DND-41 (cell line): ENCODE data around the gene HMCN2.

Source experiments
- EZH2 ChIP-seq: IDR thresholded peaks from 3 replicates; pipeline ENCODE4 v1.6.1; 2012; ENCODE audit warnings: borderline replicate concordance, low read depth, mild to moderate bottlenecking, moderate library complexity, low read length, inconsistent platforms; ENCODE audit not compliant: severe bottlenecking
- TF ChIP-seq, protein P1 (sequence below): IDR thresholded peaks from 2 replicates; pipeline ENCODE4 v1.5.1; 2012; ENCODE audit warnings: borderline replicate concordance, low read length, moderate library complexity, mild to moderate bottlenecking; ENCODE audit not compliant: poor library complexity, severe bottlenecking; ENCODE audit errors: extremely low read depth

DNA sequence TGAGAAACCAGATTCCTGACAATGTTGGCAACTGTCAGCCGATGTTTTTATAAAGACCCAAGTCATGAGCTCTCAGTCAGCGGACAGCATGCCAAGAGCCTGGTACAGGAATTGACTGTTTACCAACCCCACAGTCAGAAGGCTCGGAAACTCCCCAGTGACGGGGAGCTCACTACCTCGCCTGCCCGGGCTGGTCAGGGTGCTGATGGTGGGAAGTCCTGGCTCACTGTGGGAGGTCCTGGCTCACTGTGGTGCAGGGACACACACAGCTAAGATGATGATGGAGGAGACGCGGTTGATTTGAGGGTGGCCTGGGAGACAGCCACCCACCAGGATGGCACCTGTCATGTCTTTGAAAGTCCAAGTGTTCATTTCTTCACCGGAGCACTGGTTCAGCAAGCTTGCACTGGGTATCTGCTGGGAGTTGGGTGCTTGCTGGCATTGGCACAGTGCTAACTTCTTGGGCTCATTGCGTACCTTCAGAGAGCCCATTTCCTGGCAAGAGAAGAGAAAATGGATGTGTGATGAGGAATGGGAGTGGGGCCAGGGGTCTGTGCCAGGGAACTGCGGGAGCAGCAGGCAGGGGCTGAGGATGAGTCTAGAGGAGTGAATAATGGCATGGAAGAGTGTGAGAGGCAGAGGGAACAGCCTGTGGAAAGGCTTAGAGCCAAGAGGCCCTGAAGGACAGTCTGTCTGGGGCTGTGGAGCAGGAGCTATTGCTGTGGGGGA is 194.5 kb downstream of the HMCN2 start:
- TF ChIP-seq, protein P1, sequence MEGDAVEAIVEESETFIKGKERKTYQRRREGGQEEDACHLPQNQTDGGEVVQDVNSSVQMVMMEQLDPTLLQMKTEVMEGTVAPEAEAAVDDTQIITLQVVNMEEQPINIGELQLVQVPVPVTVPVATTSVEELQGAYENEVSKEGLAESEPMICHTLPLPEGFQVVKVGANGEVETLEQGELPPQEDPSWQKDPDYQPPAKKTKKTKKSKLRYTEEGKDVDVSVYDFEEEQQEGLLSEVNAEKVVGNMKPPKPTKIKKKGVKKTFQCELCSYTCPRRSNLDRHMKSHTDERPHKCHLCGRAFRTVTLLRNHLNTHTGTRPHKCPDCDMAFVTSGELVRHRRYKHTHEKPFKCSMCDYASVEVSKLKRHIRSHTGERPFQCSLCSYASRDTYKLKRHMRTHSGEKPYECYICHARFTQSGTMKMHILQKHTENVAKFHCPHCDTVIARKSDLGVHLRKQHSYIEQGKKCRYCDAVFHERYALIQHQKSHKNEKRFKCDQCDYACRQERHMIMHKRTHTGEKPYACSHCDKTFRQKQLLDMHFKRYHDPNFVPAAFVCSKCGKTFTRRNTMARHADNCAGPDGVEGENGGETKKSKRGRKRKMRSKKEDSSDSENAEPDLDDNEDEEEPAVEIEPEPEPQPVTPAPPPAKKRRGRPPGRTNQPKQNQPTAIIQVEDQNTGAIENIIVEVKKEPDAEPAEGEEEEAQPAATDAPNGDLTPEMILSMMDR: no peak
- TF ChIP-seq EZH2: no peak
